Measurements from ENCODE around the gene SBNO2. TPM values are rescaled to one million over a fixed set of nuclear protein-coding genes. Genes with fewer than 3 reads are reported as not detected.
A peak's percentile ranks its signal among the peaks of the same experiment; 100 is the strongest.

SBNO2 gene
- total RNA-seq, 2 donors from 2014 or later: 65.5 to 77.1 TPM

- intact Hi-C loops (cut with DNase I): no loop called here
Measured at GRCh38 chr19:1103132-1103707, 70.8 kb downstream of the SBNO2 start.

GRCh38 chr19:1102407-1103131 is 71.5 kb downstream of the SBNO2 start:
- DNase-seq: peak; percentile 75
- peak overlapping the region; percentile 97 for H3K27ac ChIP-seq
- peaks cover 10% of the 10 kb centered on the region for H3K36me3 ChIP-seq
- no peaks in the 10 kb centered on the region for H3K27me3 ChIP-seq
- intact Hi-C loops (cut with DNase I): no loop called here
- peak overlapping the region; percentile 3 to 77 for H3K9ac ChIP-seq (ENCODE audit: low read depth in 2 of 2, low read length in 2 of 2)
- TF ChIP-seq, protein P1, sequence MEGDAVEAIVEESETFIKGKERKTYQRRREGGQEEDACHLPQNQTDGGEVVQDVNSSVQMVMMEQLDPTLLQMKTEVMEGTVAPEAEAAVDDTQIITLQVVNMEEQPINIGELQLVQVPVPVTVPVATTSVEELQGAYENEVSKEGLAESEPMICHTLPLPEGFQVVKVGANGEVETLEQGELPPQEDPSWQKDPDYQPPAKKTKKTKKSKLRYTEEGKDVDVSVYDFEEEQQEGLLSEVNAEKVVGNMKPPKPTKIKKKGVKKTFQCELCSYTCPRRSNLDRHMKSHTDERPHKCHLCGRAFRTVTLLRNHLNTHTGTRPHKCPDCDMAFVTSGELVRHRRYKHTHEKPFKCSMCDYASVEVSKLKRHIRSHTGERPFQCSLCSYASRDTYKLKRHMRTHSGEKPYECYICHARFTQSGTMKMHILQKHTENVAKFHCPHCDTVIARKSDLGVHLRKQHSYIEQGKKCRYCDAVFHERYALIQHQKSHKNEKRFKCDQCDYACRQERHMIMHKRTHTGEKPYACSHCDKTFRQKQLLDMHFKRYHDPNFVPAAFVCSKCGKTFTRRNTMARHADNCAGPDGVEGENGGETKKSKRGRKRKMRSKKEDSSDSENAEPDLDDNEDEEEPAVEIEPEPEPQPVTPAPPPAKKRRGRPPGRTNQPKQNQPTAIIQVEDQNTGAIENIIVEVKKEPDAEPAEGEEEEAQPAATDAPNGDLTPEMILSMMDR (IDR thresholded peaks at IDR 0.05): no peak
- H3K4me3 ChIP-seq: no peak overlapping the region
- H3K9me3 ChIP-seq: no peaks in the 10 kb centered on the region
- H3K4me1 ChIP-seq: peaks cover 25% of the 10 kb centered on the region

More at GRCh38 chr19:1103132-1103707, 70.8 kb downstream of the SBNO2 start:
- H3K36me3 ChIP-seq: peaks cover 14% of the 10 kb centered on the region
- peak overlapping the region; percentile 97 for H3K27ac ChIP-seq
- no peak overlapping the region for H3K4me3 ChIP-seq
- peak overlapping the region; percentile 53 to 55 for H3K9ac ChIP-seq (ENCODE audit: low read depth in 2 of 2, low read length in 2 of 2)
- H3K27me3 ChIP-seq: no peaks in the 10 kb centered on the region
- TF ChIP-seq, protein P1 (IDR thresholded peaks at IDR 0.05): no peak
- no peak for DNase-seq
- no peaks in the 10 kb centered on the region for H3K9me3 ChIP-seq
- peaks cover 22% of the 10 kb centered on the region for H3K4me1 ChIP-seq

GRCh38 chr19:1101337-1101698 is 72.8 kb downstream of the SBNO2 start:
- DNase-seq: peak; percentile 39
- no peaks in the 10 kb centered on the region for H3K27me3 ChIP-seq
- H3K4me1 ChIP-seq: peaks cover 21% of the 10 kb centered on the region
- intact Hi-C loops (cut with DNase I): no loop called here
- H3K27ac ChIP-seq: peak overlapping the region; percentile 97
- H3K9me3 ChIP-seq: no peaks in the 10 kb centered on the region
- no peaks in the 10 kb centered on the region for H3K36me3 ChIP-seq
- TF ChIP-seq, protein P1 (IDR thresholded peaks at IDR 0.05): no peak
- H3K9ac ChIP-seq (ENCODE audit: low read depth in 2 of 2, low read length in 2 of 2): peak overlapping the region in 1 of 2 donors; percentile 0
- H3K4me3 ChIP-seq: no peak overlapping the region

GRCh38 chr19:1098177-1099051 is 75.7 kb downstream of the SBNO2 start:
- H3K4me3 ChIP-seq: no peak overlapping the region
- DNase-seq: peak; percentile 33
- peak overlapping the region; percentile 3 to 61 for H3K9ac ChIP-seq (ENCODE audit: low read depth in 2 of 2, low read length in 2 of 2)
- peak overlapping the region; percentile 31 for H3K27ac ChIP-seq
- intact Hi-C loops (cut with DNase I): no loop called here
- no peaks in the 10 kb centered on the region for H3K9me3 ChIP-seq
- no peaks in the 10 kb centered on the region for H3K27me3 ChIP-seq
- H3K4me1 ChIP-seq: peaks cover 28% of the 10 kb centered on the region
- H3K36me3 ChIP-seq: no peaks in the 10 kb centered on the region
- TF ChIP-seq, protein P1 (IDR thresholded peaks at IDR 0.05): no peak

GRCh38 chr19:1097810-1098176 is 76.3 kb downstream of the SBNO2 start:
- no peak for DNase-seq
- Histone ChIP-seq H3K27ac (peak overlapping the region; percentile 22), H3K27me3 (no peaks in the 10 kb centered on the region), H3K4me1 (peaks cover 22% of the 10 kb centered on the region), H3K36me3 (no peaks in the 10 kb centered on the region), H3K9me3 (no peaks in the 10 kb centered on the region), H3K4me3 (no peak overlapping the region), H3K9ac (ENCODE audit: low read depth in 2 of 2, low read length in 2 of 2) (peak overlapping the region in 1 of 2 donors; percentile 61)
- TF ChIP-seq, protein P1 (IDR thresholded peaks at IDR 0.05): no peak
- intact Hi-C loops (cut with DNase I): no loop called here

Measured in colonic mucosa (tissue), 4 donors.